HEK293T (cell line): ENCODE data around the gene COMMD1.

Experiments used
- ARNT ChIP-seq: fragments of 450-650 bp; IDR thresholded peaks from 2 replicates; pipeline ENCODE4 v1.6.1; 2017; ENCODE audit warnings: mild to moderate bottlenecking
- FOXA1 ChIP-seq: fragments of 450-650 bp; IDR thresholded peaks from 2 replicates; pipeline ENCODE4 v1.6.1; 2016; ENCODE audit warnings: mild to moderate bottlenecking
- FOXK2 ChIP-seq: fragments of 450-650 bp; IDR thresholded peaks from 2 replicates; pipeline ENCODE4 v1.6.1; 2016; ENCODE audit warnings: mild to moderate bottlenecking
- FOXM1 ChIP-seq: fragments of 450-650 bp; IDR thresholded peaks from 2 replicates; pipeline ENCODE4 v1.6.1; 2017; ENCODE audit warnings: mild to moderate bottlenecking, borderline replicate concordance
- HDGF ChIP-seq: fragments of 450-650 bp; IDR thresholded peaks from 2 replicates; pipeline ENCODE4 v1.6.1; 2017; ENCODE audit warnings: antibody characterized with exemption, borderline replicate concordance
- NFRKB ChIP-seq: fragments of 450-650 bp; IDR thresholded peaks from 2 replicates; pipeline ENCODE4 v1.6.1; 2016; ENCODE audit warnings: mild to moderate bottlenecking, moderate library complexity
- ZNF384 ChIP-seq: fragments of 450-650 bp; IDR thresholded peaks from 2 replicates; pipeline ENCODE4 v1.6.1; 2016

GRCh38 chr2:62000538-62000937 lies 95.1 kb downstream of the COMMD1 start:
- no peak for TF ChIP-seq FOXK2
- no peak for TF ChIP-seq ARNT
- no peak for TF ChIP-seq FOXM1
- TF ChIP-seq FOXA1, result no peak
- no peak for TF ChIP-seq HDGF
- TF ChIP-seq ZNF384, result no peak
- TF ChIP-seq NFRKB, result no peak
